ENCODE results near the gene PAIP1.

GRCh38 chr5:43565043-43565442 is 8.2 kb upstream of the PAIP1 start:
- TF ChIP-seq CTCF (IDR thresholded peaks at IDR 0.05): no peak
- no peak for TF ChIP-seq POLR2A (IDR thresholded peaks at IDR 0.05)
